Uterus (tissue), 4 donors: ENCODE data around the gene AIFM3. TPM values are rescaled to one million over a fixed set of nuclear protein-coding genes. Genes with fewer than 3 reads are reported as not detected.
"Not testable (repeated sequence)": the region's sequence is repeated elsewhere in the genome, so short reads cannot be mapped to it uniquely, and the experiment has no call there.

Experiments
- DNase-seq, 2 donors: peaks; one replicate each; pipeline ENCODE4 v3.0.0-alpha.2; 2019 to 2020
- H3K27ac ChIP-seq, 2 donors: fragments of 200-600 bp; sonication (generic); 1 replicate in 1 of 2; 2 replicates in 1 of 2; pipeline ENCODE4 v1.5.1; 2016 to 2018
- H3K27me3 ChIP-seq, 2 donors: fragments of 200-600 bp; sonication (generic); one replicate each; pipeline ENCODE4 v1.5.1; 2018 to 2019; ENCODE audit warnings: control low read depth in 1 of 2
- H3K36me3 ChIP-seq, 2 donors: fragments of 200-600 bp; sonication (generic); one replicate each; pipeline ENCODE4 v1.5.1; 2019; ENCODE audit warnings: control low read depth in 1 of 2
- H3K4me1 ChIP-seq, 2 donors: fragments of 200-600 bp; sonication (generic); one replicate each; pipeline ENCODE4 v1.5.1; 2018 to 2019; ENCODE audit warnings: control low read depth in 1 of 2
- H3K4me3 ChIP-seq, 2 donors: fragments of 200-600 bp; sonication (generic); 1 replicate in 1 of 2; 2 replicates in 1 of 2; pipeline ENCODE4 v1.5.1; 2018 to 2019; ENCODE audit warnings: mild to moderate bottlenecking in 1 of 2
- H3K9me3 ChIP-seq, 2 donors: fragments of 200-600 bp; sonication (generic); one replicate each; pipeline ENCODE4 v1.5.1; 2019; ENCODE audit warnings: control low read depth in 1 of 2
- CTCF ChIP-seq, 4 experiments: fragments of 200-600 bp in 2 of 4; fragments of 450-650 bp in 2 of 4; sonication (generic) in 2 of 4; IDR thresholded peaks; one replicate each; pipeline ENCODE4 v1.5.1; 2016 to 2019; ENCODE audit warnings: antibody characterized with exemption in 4 of 4, mild to moderate bottlenecking in 2 of 4, moderate library complexity in 1 of 4
- POLR2A ChIP-seq, 2 donors: fragments of 450-650 bp; IDR thresholded peaks; one replicate each; pipeline ENCODE4 v1.6.1; 2016; ENCODE audit warnings: antibody characterized with exemption in 2 of 2, mild to moderate bottlenecking in 1 of 2, moderate library complexity in 1 of 2
- intact Hi-C: fragments of 100-400 bp; cut with DNase I; formaldehyde crosslinking; loops from one replicate; pipeline ENCODE4 v1.15.1; 2023; ENCODE audit warnings: low total_unique reads
- total RNA-seq, 4 donors: library from RNA; depleted of rRNA in 3 of 4; stranded (reverse); fragments of >200 nt in 3 of 4; gene quantifications; one replicate each; pipeline versions ENCODE4 v1.1.0 to v1.2.4, GENCODE V29; 2014 to 2023
- donor health status: DM: yes; HTN: yes; CAD: no.

Gene AIFM3
- total RNA-seq, 4 donors from 2014 or later: 3.2 to 3.4 TPM; not detected in 2

DNA sequence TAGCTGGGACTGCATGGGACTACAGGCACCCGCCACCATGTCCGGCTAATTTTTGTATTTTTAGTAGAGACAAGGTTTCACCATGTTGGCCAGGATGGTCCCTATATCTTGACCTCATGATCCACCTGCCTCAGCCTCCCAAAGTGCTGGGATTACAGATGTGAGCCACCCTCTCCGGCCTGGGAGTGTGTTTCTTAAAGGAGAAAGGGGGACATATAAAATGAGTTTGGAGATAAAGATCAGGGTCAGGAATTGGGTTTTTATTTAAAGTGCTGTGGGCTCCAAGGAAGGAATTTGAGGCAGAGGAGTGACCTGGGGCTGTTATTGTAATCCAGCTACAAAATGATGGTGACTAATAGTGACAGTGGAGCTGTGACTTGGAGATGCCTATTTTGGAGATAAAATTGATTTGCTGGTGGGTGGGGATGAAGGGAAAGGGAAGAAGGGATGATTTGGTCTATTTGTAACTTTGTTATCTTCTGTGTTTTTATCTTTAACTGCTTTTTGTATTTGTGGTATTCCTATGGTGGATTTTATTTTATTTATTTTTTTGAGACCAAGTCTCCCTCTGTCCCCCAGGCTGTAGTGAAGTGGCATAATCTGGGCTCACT, 44.8 kb upstream of the AIFM3 start:
- no peak for DNase-seq
- H3K4me1 ChIP-seq: peaks cover 0 to 3% of the 10 kb centered on the region in 2 donors
- H3K9me3 ChIP-seq: no peaks in the 10 kb centered on the region
- no peak for TF ChIP-seq POLR2A (IDR thresholded peaks at IDR 0.05)
- no peak overlapping the region for H3K27ac ChIP-seq
- H3K36me3 ChIP-seq: no peaks in the 10 kb centered on the region
- intact Hi-C loops: no loop called here
- H3K27me3 ChIP-seq: no peaks in the 10 kb centered on the region
- no peak overlapping the region for H3K4me3 ChIP-seq

DNA sequence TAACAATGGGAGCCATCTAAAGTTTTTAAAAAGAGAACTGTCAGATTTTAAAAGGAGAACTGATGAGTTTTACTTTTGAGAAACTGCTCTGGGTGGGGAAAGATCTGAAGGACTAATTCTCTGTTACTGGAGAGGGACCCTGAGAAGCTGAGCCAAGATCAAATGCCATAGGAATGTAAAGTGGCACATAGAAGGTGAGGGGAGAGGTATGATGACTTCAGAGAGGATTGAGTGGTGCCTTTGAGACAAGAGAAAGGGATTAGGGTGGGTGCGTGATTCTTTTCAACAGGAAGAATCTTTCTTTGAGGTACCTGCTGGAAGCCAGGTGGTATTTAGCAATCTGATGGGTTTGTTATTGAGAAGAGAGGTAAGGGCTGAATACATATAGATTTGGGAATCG, 40.8 kb upstream of the AIFM3 start:
- intact Hi-C loops: no loop called here
- Histone ChIP-seq H3K4me1 (peaks cover 0 to 3% of the 10 kb centered on the region in 2 donors), H3K27ac (no peak overlapping the region), H3K4me3 (no peak overlapping the region), H3K36me3 (no peaks in the 10 kb centered on the region), H3K27me3 (no peaks in the 10 kb centered on the region), H3K9me3 (no peaks in the 10 kb centered on the region)
- no peak for DNase-seq
- TF ChIP-seq POLR2A (IDR thresholded peaks at IDR 0.05) (no peak), CTCF (IDR thresholded peaks at IDR 0.05) (no peak)

DNA sequence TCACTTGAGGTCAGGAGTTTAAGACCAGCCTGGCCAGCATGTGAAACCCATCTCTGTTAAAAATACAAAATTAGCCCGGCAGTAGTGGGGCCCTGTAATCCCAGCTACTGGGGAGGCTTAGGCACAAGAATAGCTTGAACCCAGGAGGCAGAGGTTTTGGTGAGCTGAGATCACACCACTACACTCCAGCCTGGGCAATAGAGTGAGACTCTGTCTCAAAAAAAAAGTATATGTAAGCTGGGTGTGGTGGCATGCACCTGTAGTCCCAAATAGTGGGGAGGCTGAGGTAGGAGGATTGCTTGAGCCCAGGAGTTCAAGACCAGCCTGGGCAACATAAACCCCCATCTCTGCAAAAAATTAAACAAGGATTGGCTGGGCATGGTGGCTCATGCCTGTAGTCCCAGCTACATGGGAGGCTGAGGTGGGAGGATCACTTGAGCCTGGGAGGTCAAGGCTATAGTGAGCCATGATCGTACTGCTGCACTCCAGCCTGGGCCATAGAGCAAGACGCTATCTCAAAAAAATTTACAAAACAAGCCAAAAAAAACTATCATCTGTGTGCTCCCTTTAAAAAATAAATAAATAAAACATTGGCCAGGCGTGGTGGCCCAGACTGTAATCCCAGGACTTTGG, 39.0 kb upstream of the AIFM3 start:
- intact Hi-C loops: no loop called here
- H3K4me3 ChIP-seq: no peak overlapping the region
- no peaks in the 10 kb centered on the region for H3K36me3 ChIP-seq
- no peak for DNase-seq
- H3K9me3 ChIP-seq: no peaks in the 10 kb centered on the region
- TF ChIP-seq POLR2A (IDR thresholded peaks at IDR 0.05): no peak
- TF ChIP-seq CTCF (IDR thresholded peaks at IDR 0.05): no peak
- H3K27ac ChIP-seq: no peak overlapping the region
- H3K27me3 ChIP-seq: no peaks in the 10 kb centered on the region
- no peaks in the 10 kb centered on the region for H3K4me1 ChIP-seq

DNA sequence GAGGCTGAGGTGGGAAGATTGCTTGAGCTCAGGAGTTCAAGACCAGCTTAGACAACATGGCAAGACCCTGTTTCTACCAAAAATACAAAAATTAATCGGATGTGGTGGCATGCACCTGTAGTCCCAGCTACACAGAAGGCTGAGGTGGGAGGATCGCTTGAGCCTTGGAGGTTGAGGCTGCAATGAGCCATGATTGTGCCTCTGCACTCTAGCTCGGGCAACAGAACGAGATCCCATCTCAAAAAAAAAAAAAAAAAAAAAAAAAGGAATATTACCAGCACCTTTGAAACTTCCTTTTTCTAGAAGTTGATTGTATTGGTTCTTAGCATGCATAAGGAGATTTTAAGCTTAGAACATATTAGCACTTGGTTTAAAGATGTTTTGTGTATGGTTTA, 38.5 kb upstream of the AIFM3 start:
- TF ChIP-seq CTCF (IDR thresholded peaks at IDR 0.05) (no peak), POLR2A (IDR thresholded peaks at IDR 0.05) (no peak)

GRCh38 chr22:20930004-20930403, 37.1 kb upstream of the AIFM3 start:
- H3K36me3 ChIP-seq: no peaks in the 10 kb centered on the region
- TF ChIP-seq CTCF (IDR thresholded peaks at IDR 0.05) (no peak), POLR2A (IDR thresholded peaks at IDR 0.05) (no peak)
- H3K27me3 ChIP-seq: no peaks in the 10 kb centered on the region
- H3K4me3 ChIP-seq: no peak overlapping the region
- H3K27ac ChIP-seq: no peak overlapping the region
- intact Hi-C loops: no loop called here
- no peaks in the 10 kb centered on the region for H3K9me3 ChIP-seq
- DNase-seq: no peak
- no peaks in the 10 kb centered on the region for H3K4me1 ChIP-seq

More for the DNA sequence above, 38.5 kb upstream of the AIFM3 start:
- DNase-seq: no peak
- H3K27me3 ChIP-seq: no peaks in the 10 kb centered on the region
- no peaks in the 10 kb centered on the region for H3K36me3 ChIP-seq
- no peak overlapping the region for H3K4me3 ChIP-seq
- intact Hi-C loops: no loop called here
- no peak overlapping the region for H3K27ac ChIP-seq
- no peaks in the 10 kb centered on the region for H3K9me3 ChIP-seq
- no peaks in the 10 kb centered on the region for H3K4me1 ChIP-seq

- H3K27ac ChIP-seq, H3K27me3 ChIP-seq, H3K4me3 ChIP-seq, H3K4me1 ChIP-seq, intact Hi-C loops, DNase-seq, H3K9me3 ChIP-seq, H3K36me3 ChIP-seq: not testable (repeated sequence)
Observed at GRCh38 chr22:20930435-20930834, 36.6 kb upstream of the AIFM3 start.
